ENCODE data around the gene MCL1. TPM values are rescaled to one million over a fixed set of nuclear protein-coding genes. Genes with fewer than 3 reads are reported as not detected.

MCL1 gene
- total and polyA plus RNA-seq, 10 of the 15 experiments (the other 5 are each of a cell fraction or from before 2014, with no cell fraction given): 18.1 to 148 (median 86.4) TPM

- TF ChIP-seq ZBTB4 (CRISPR knock-in tag; IDR thresholded peaks at IDR 0.05): no peak
- TF ChIP-seq SIN3A (IDR thresholded peaks at IDR 0.05; ENCODE audit: low read depth, low read length): peak; percentile 34; the same call in 1 of the 2 replicates
- TF ChIP-seq DPF2 (IDR thresholded peaks at IDR 0.05): no peak
- TF ChIP-seq BCL3 (IDR thresholded peaks at IDR 0.05; ENCODE audit: borderline replicate concordance, insufficient read depth, low read depth, low read length, poor library complexity, severe bottlenecking): peak; percentile 29
- TF ChIP-seq FOXK2 (IDR thresholded peaks at IDR 0.05): peak; percentile 67
- TF ChIP-seq GATAD2B (conservative IDR thresholded peaks at IDR 0.05; ENCODE audit: low read depth): no peak
- TF ChIP-seq CHD4 (IDR thresholded peaks at IDR 0.05): no peak
- TF ChIP-seq IKZF2 (IDR thresholded peaks at IDR 0.05): peak; percentile 90 to 93
- peak; percentile 84 for TF ChIP-seq IKZF1 (conservative IDR thresholded peaks at IDR 0.05)
- no peak for TF ChIP-seq IRF3 (IDR thresholded peaks at IDR 0.05)
- no peak for TF ChIP-seq SUPT20H (IDR thresholded peaks at IDR 0.05; ENCODE audit: borderline replicate concordance, control insufficient read depth, low read depth, low read length)
- peak; percentile 77 for TF ChIP-seq CREM (IDR thresholded peaks at IDR 0.05; ENCODE audit: low read depth)
- no peak; the same call in none of the 2 replicates for TF ChIP-seq MTA2 (IDR thresholded peaks at IDR 0.05; ENCODE audit: low read depth)
- no peak for TF ChIP-seq LARP7 (IDR thresholded peaks at IDR 0.05)
- no peak for TF ChIP-seq NFXL1 (IDR thresholded peaks at IDR 0.05; ENCODE audit: borderline replicate concordance)
- peak; percentile 48; a peak in 1 of 4 replicates for TF ChIP-seq BHLHE40 (IDR thresholded peaks at IDR 0.05; ENCODE audit: borderline replicate concordance in 1 of 2, low read depth in 2 of 2, low read length in 1 of 2)
- TF ChIP-seq ZBTB11 (CRISPR knock-in tag; IDR thresholded peaks at IDR 0.05): no peak
- TF ChIP-seq BMI1 (IDR thresholded peaks at IDR 0.05; ENCODE audit: borderline replicate concordance): peak; percentile 41; the same call in 1 of the 2 replicates
- no peak for TF ChIP-seq FOXM1 (IDR thresholded peaks at IDR 0.05; ENCODE audit: low read depth, low read length)
Observed at GRCh38 chr1:150563340-150564038, 15.9 kb downstream of the MCL1 start (continued).
